Hematopoietic multipotent progenitor cell treated with erythropoietin and hydrocortisone succinate and interleukin-3 and kit ligand, for 8 days (in vitro differentiated cells): ENCODE data around the gene ATF2.

Experiments used
- DNase-seq: peaks from one replicate; pipeline ENCODE4 v3.0.0-alpha.2; 2015

Gene ATF2

GRCh38 chr2:175076272-175076671, 91.7 kb downstream of the ATF2 start:
- DNase-seq = no peak

GRCh38 chr2:175074478-175074877, 93.5 kb downstream of the ATF2 start:
- DNase-seq = no peak

GRCh38 chr2:175068534-175068933, 99.5 kb downstream of the ATF2 start:
- DNase-seq = no peak

GRCh38 chr2:175066411-175066810, 101.6 kb downstream of the ATF2 start:
- no peak for DNase-seq

- no peak for DNase-seq
Measured at GRCh38 chr2:175064797-175065196, 103.2 kb downstream of the ATF2 start.

GRCh38 chr2:175063741-175064140, 104.3 kb downstream of the ATF2 start:
- no peak for DNase-seq

- no peak for DNase-seq
Measured at GRCh38 chr2:175062787-175063585, 105.0 kb downstream of the ATF2 start.

- DNase-seq = no peak
Measured at GRCh38 chr2:175057078-175057685, 110.8 kb downstream of the ATF2 start.

- DNase-seq = no peak
Measured at GRCh38 chr2:175055993-175056392, 112.0 kb downstream of the ATF2 start.

- no peak for DNase-seq
Measured at GRCh38 chr2:175054340-175054739, 113.7 kb downstream of the ATF2 start.

- DNase-seq = no peak
Measured at GRCh38 chr2:175049661-175050060, 118.3 kb downstream of the ATF2 start.

GRCh38 chr2:175048275-175048674, 119.7 kb downstream of the ATF2 start:
- DNase-seq = no peak

- no peak for DNase-seq
Measured at GRCh38 chr2:175039490-175039889, 128.5 kb downstream of the ATF2 start.

GRCh38 chr2:175039031-175039430, 129.0 kb downstream of the ATF2 start:
- DNase-seq = no peak

- no peak for DNase-seq
Measured at GRCh38 chr2:175037941-175038340, 130.1 kb downstream of the ATF2 start.

- DNase-seq = peak; percentile 68
Measured at GRCh38 chr2:175036582-175037018, 131.4 kb downstream of the ATF2 start.

- no peak for DNase-seq
Measured at GRCh38 chr2:175035806-175036205, 132.2 kb downstream of the ATF2 start.

- no peak for DNase-seq
Measured at GRCh38 chr2:175034716-175035115, 133.3 kb downstream of the ATF2 start.

GRCh38 chr2:175030380-175031271, 137.4 kb downstream of the ATF2 start:
- DNase-seq = peak; percentile 36

- no peak for DNase-seq
Measured at GRCh38 chr2:175027755-175028154, 140.2 kb downstream of the ATF2 start.

GRCh38 chr2:175026385-175026784, 141.6 kb downstream of the ATF2 start:
- no peak for DNase-seq

- no peak for DNase-seq
Measured at GRCh38 chr2:175025946-175026345, 142.1 kb downstream of the ATF2 start.

- DNase-seq = no peak
Measured at GRCh38 chr2:175025233-175025632, 142.8 kb downstream of the ATF2 start.

- no peak for DNase-seq
Measured at GRCh38 chr2:175022923-175023322, 145.1 kb downstream of the ATF2 start.
